ENCODE data around the gene LOXL1. TPM values are rescaled to one million over a fixed set of nuclear protein-coding genes. Genes with fewer than 3 reads are reported as not detected.

The LOXL1 gene
- total RNA-seq, 1 experiment from 2014 or later = 67.5 TPM

DNA sequence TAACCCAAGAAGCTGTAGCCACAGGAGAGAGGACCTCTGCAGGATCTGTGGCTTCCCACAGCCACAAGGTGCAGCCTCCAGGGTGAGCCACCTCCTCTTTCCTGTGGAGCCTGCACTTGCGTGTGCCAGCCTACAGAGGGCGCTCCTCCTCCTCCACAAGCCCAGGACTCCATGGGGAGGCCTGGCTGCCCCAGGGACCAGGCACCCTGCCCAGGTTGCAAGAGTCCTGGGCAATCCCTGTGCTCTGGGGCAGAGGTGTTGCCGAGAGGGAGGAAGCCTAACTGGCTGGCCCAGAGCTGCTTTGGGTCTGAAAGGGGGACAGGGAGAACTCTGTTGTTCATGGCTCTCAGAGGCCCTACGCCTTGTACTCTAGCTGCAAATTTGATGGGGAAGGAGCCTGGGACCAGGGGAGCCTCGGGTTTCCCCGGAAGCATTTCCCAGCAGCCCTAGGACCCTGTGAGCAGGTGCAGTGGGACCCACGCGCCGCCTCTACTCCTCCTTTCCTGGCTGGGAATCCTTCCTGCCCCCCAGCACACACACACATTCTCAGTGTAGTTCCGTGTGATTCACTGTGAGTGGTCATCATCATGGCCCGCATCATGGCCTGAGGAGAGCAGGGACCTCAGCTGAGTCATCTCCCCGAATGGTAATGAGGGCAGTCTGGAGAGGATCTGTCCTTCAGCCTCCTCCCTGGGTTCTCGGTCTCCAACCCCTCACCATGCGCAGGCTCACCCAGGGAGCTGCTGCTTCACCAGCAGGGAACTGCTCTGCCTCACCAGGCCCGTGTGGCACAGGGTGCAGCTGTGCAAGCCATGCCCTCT lies 28.6 kb upstream of the LOXL1 start:
- DNase-seq (ENCODE audit: low read depth) = peak; percentile 91

GRCh38 chr15:73899197-73900094 lies 26.8 kb upstream of the LOXL1 start:
- no peak for DNase-seq (ENCODE audit: low read depth)

DNA sequence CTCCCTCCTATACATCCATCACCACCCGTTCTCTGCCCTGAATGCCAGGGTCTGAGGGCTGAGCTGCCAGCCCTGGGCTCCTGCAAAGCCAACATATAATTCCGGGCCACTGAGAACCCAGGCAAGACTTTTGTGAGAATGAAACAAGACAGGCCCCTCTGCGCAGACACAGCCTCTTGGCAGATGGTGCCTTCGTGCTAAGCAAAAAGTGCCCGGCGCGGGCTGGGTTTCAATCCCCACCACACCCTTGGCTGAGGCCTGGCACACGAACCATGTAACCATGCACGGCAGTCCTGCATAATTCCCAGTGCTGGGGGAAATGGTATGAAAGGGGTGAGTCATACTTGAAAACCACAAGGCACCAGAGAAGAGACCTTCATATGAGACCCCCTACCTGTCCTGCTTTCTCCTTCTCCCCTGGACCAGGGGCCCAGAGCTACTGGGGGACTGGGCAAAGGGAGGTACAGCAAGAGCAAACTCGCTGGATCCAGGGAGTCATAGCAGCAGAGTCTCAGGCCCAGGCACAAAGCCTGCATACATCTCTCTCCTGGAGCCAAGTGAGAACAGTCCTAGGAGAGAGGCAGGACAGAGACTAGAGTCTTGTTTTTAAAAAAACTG lies 26.1 kb upstream of the LOXL1 start:
- DNase-seq (ENCODE audit: low read depth) = peak; percentile 55

- no peak for DNase-seq (ENCODE audit: low read depth)
These were observed 25.0 kb upstream of the LOXL1 start for GRCh38 chr15:73901126-73901810.

DNA sequence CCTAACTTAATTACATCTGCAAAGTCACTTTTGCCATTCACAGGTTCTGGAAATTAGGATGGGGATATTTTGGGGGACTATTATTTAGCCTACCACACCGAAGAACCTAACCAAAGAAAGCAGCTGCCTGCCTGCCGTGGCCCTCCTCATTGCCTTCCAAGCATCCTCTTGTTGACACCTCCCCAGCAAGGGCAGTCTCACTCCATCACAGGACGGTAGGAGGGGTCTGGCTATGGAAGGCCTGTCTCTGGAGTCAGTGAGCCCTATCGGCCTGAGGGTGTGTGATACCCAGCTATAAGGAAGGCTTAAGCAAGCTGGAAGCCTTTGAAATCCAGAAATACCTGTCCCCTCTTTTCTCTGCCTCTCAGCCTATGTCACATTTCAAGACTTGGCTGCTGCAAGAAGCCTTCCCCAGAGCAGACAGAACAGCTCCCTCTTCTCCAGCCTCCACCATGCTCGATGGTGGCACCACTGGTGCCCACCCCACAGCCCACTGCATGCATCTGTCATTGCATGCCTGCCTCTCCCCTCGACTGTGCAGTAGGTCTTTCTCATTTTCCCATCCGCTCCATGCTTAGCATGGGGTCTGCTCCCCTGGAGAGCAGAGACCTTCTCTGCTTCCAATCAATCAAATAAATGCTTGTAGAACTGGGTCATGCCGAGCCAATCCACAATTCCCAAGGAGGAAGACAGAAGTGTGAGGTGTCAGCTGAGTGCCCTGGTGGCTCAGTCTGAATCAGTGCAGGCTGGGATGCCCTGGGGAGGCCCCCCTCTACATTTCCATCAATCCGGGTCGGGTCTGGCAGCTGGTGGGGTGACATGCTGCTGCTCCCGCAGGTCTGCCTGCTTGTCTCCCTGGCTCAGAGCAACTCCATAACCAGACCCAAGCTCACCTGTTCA lies 23.9 kb upstream of the LOXL1 start:
- no peak for DNase-seq (ENCODE audit: low read depth)

- DNase-seq (ENCODE audit: low read depth) = no peak
These were observed 22.0 kb upstream of the LOXL1 start for GRCh38 chr15:73904026-73904815.

- DNase-seq (ENCODE audit: low read depth) = no peak
These were observed 20.9 kb upstream of the LOXL1 start for GRCh38 chr15:73905225-73905827.

DNA sequence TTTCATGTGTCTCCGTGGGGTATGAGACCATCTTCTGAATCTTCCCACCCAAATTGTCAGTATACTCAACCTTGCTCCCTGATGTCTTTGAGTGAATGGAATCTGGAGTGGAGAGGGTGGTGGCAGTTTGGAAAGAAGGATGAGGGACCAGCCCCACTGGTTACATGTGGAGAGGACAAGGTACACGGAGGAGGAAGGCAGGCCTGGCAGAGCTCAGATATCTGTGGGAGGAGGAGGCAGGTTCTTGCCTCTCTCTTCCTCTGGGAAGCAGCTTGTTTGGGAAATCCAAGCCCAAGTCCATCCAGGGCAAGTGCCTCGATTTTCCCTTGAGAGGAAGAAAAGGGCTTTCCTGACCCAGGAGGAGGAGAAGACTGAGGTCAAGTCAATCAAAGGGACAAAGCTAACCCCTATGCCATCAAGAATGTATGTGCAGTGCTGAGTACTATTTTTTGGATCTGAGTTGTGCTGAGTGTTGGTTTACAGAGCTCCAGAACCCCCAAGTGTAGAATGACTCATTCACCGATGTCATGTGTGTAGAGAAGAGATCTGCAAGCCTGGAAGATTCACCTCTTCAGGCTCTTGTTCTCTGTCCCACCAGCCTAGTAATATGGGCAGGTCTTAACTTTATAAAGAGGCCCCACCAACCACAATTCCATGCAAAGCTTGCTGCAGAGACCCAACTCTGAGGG lies 19.8 kb upstream of the LOXL1 start:
- DNase-seq (ENCODE audit: low read depth) = peak; percentile 56

GRCh38 chr15:73907035-73907408 lies 19.2 kb upstream of the LOXL1 start:
- no peak for DNase-seq (ENCODE audit: low read depth)

- DNase-seq (ENCODE audit: low read depth) = peak; percentile 63
These were observed 18.0 kb upstream of the LOXL1 start for GRCh38 chr15:73908030-73908821.

- DNase-seq (ENCODE audit: low read depth) = no peak
These were observed 17.5 kb upstream of the LOXL1 start for GRCh38 chr15:73908822-73909122.

- no peak for DNase-seq (ENCODE audit: low read depth)
These were observed 16.6 kb upstream of the LOXL1 start for GRCh38 chr15:73909651-73910050.

- no peak for DNase-seq (ENCODE audit: low read depth)
These were observed 15.5 kb upstream of the LOXL1 start for GRCh38 chr15:73910522-73911303.

GRCh38 chr15:73912030-73912596 lies 14.1 kb upstream of the LOXL1 start:
- DNase-seq (ENCODE audit: low read depth) = no peak

DNA sequence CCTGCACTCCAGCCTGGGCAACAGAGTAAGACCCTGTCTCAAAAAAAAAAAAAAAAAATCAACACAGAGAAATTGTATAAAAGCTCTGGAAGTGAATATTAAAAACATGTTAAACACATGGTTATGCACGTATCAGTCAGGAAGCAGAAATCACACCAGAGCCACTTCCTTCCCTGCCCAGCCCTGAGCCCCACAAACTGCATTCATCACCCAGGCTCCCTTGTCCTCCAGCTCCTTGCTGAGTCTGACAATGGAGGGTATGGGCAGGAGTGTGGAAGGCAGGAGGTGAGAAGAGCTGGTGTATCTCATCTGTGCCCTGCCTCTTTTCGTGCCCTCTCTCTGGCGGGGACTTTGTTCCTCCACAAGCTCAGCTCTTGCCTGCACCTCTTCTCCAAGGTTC lies 12.1 kb upstream of the LOXL1 start:
- DNase-seq (ENCODE audit: low read depth) = no peak

- DNase-seq (ENCODE audit: low read depth) = no peak
These were observed 11.2 kb upstream of the LOXL1 start for GRCh38 chr15:73915082-73915481.

DNA sequence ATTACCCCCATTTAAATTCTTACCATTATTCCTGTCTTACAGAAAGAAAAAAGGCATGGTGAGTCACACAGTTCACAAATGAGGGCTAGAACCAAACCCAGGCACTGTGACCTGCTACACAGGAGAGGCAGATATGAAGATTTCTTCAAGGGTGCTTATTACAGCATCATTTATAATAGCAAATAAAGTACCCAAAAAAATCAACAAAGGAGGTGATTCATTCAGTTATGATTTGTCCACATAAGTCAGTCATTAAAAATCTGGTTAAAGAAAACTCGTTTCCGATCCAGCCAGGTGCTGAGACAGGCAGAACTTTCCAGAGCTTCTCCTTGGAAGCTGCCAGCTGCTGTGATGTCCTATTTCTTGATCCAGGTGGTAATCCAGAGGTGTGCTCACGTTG lies 7.5 kb upstream of the LOXL1 start:
- no peak for DNase-seq (ENCODE audit: low read depth)
